Heart right ventricle (tissue), 16 donors: ENCODE data around the gene ZCCHC14. TPM values are rescaled to one million over a fixed set of nuclear protein-coding genes. Genes with fewer than 3 reads are reported as not detected.

Experiments
- ATAC-seq, 8 donors: fragments of 200-7000 bp; cut with Tn5 transposase; one replicate each; pipeline ENCODE4 v1.9.1; 2020; ENCODE audit warnings: mild to moderate bottlenecking in 8 of 8, moderate library complexity in 8 of 8, moderate number of reproducible peaks in 1 of 8
- DNase-seq, 2 donors: peaks; one replicate each; pipeline ENCODE4 v3.0.0-alpha.2; 2020
- H3K27ac ChIP-seq, 10 donors: fragments of 200-600 bp; sonication (generic) in 2 of 10; one replicate each; pipeline versions ENCODE4 v1.5.0 to v1.8.0; 2020 to 2022; ENCODE audit warnings: mild to moderate bottlenecking in 3 of 10
- H3K27me3 ChIP-seq, 7 donors: fragments of 200-600 bp; one replicate each; pipeline ENCODE4 v1.8.0; 2021 to 2022; ENCODE audit warnings: mild to moderate bottlenecking in 2 of 7
- H3K36me3 ChIP-seq, 9 donors: fragments of 200-600 bp; sonication (generic) in 1 of 9; one replicate each; pipeline versions ENCODE4 v1.5.0 to v1.8.0; 2020 to 2022; ENCODE audit warnings: mild to moderate bottlenecking in 2 of 9
- H3K4me1 ChIP-seq, 9 donors: fragments of 200-600 bp; sonication (generic) in 1 of 9; one replicate each; pipeline versions ENCODE4 v1.5.0 to v1.8.0; 2020 to 2022; ENCODE audit warnings: mild to moderate bottlenecking in 4 of 9
- H3K4me3 ChIP-seq, 10 donors: fragments of 200-600 bp; sonication (generic) in 2 of 10; one replicate each; pipeline versions ENCODE4 v1.5.0 to v1.8.0; 2020 to 2022; ENCODE audit warnings: mild to moderate bottlenecking in 7 of 10, moderate library complexity in 2 of 10
- H3K9me3 ChIP-seq, 11 donors: fragments of 200-600 bp in 10 of 11; sonication (generic) in 2 of 11; one replicate each; pipeline versions ENCODE4 v1.5.0 to v1.8.0; 2013 to 2022; ENCODE audit warnings: mild to moderate bottlenecking in 2 of 11, control low read depth in 1 of 11, moderate library complexity in 1 of 11
- WGBS, 2 donors: extraction: QIAGEN DNeasy Blood & Tissue Kit; methylation state at CpG; one replicate each; pipeline ENCODE4 v1.1.7; 2013; ENCODE audit warnings: inconsistent platforms in 1 of 2; 5-methylcytosine and 5-hydroxymethylcytosine counted together
- intact Hi-C, 10 donors: fragments of 100-400 bp; cut with DNase I; formaldehyde crosslinking; loops; one replicate each; pipeline versions ENCODE4 v1.11.1 to v1.14.2; 2022
- polyA plus RNA-seq, 2 donors: library from polyadenylated mRNA; stranded (reverse); fragments of 200-250 nt; gene quantifications; one replicate each; pipeline ENCODE4 v1.2.3, GENCODE V29; 2013
- total RNA-seq, 10 donors: library from RNA; stranded (reverse); fragmentation: NEBNext Ultra II Directional in 3 of 10; extraction: Animal tissue kit (Norgen Biotek cat#: 25700) in 3 of 10; gene quantifications; one replicate each; pipeline versions ENCODE4 v1.2.1 to v1.2.4, GENCODE V29; 2021 to 2023
- TF ChIP-seq, protein P1 (sequence below), 9 donors: fragments of 200-600 bp; sonication (generic) in 2 of 9; IDR thresholded peaks; one replicate each; pipeline versions ENCODE4 v1.5.0 to v1.8.0; 2021 to 2022; ENCODE audit warnings: antibody characterized with exemption in 9 of 9, mild to moderate bottlenecking in 5 of 9, moderate library complexity in 1 of 9
- donor health status: Arrhythmogenic right ventricular cardiomyopathy.
- donor health status: ischemic (EF 13 %, LVEDD 7.1; RV severe dilation, severe dysfunction).
- donor health status: healthy with polysubstance abuse.
- donor health status: DM: no; HTN: yes; CAD: no.
- donor health status: DM: no; HTN: no; CAD: no.
- donor health status: ischemic (EF 25% LVEDD 6.9; RV normal size, moderate dysfunction).
- donor health status: ischemic (EF 25% LVEDD 5.7; RV mildly dilated, moderate dysfunction).
- donor health status: healthy.
- donor health status: DM: yes; HTN: yes; CAD: no.
- donor health status: Ischemic cardiomyopathy.
- donor health status: ischemic (EF 35%, LVEDD 5.7; RV mildly dilated, moderate dysfunction).
- donor health status: nonischemic (EF 11% LVEDD 7.7; RV severe dilation, severe dysfunction).
- donor health status: DM: yes; HTN: yes; CAD: no.
- donor health status: PGD.
- donor health status: ischemic (EF 29% LVEDD 5.4; RV normal size, mild dysfunction).
- donor health status: nonischemic (EF 23%, LVEDD 6.1; RV moderate dilation, normal function).

Gene ZCCHC14
- total and polyA plus RNA-seq, 12 donors = 4.5 to 19.3 (median 15.7) TPM

DNA sequence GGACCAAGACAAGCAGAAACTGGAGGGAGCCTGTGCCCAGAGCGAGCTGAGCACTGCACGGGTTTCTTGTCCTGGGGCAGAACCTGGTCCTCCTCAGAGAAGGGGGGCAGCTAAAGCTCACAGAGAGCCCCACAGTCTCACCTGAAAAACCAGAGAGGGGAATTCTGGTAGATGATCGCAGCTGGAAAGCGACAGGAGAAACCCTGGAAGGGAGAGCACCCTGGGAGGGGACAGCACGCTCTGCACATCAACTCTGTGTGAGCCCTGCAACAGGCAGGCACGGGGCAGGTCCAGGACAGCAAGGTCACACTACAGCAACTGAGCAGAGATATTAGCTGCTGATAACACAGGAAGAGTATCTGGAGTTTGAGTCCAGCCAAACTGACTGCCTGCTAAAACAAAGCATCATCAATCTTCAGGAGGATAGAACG lies 18.2 kb downstream of the ZCCHC14 start:
- H3K4me1 ChIP-seq = peaks cover 5 to 77% (median 43%) of the 10 kb centered on the region in 9 donors

DNA sequence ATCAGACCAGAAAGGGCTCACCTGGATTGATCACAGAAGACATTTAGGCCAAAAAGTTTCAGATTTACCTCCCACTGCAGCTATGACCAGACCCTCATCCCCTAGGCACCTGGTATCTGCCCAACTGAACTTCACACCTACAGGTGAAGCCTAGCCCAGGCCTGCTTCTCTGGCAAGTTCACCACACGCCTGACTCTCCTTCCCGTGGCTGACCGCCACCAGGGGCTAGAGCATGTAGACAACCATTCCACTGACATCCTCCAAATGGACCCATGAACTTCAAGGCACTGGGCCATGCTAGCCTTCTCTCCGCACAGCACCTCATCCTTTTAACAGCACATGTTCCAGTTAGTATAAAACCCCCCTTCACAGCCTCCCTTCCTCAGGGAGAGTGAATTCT lies 18.8 kb downstream of the ZCCHC14 start:
- TF ChIP-seq, protein P1, sequence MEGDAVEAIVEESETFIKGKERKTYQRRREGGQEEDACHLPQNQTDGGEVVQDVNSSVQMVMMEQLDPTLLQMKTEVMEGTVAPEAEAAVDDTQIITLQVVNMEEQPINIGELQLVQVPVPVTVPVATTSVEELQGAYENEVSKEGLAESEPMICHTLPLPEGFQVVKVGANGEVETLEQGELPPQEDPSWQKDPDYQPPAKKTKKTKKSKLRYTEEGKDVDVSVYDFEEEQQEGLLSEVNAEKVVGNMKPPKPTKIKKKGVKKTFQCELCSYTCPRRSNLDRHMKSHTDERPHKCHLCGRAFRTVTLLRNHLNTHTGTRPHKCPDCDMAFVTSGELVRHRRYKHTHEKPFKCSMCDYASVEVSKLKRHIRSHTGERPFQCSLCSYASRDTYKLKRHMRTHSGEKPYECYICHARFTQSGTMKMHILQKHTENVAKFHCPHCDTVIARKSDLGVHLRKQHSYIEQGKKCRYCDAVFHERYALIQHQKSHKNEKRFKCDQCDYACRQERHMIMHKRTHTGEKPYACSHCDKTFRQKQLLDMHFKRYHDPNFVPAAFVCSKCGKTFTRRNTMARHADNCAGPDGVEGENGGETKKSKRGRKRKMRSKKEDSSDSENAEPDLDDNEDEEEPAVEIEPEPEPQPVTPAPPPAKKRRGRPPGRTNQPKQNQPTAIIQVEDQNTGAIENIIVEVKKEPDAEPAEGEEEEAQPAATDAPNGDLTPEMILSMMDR (IDR thresholded peaks at IDR 0.05) = no peak
- H3K4me1 ChIP-seq = peaks cover 5 to 82% (median 49%) of the 10 kb centered on the region in 9 donors
- intact Hi-C loops = no loop called here

More for the DNA sequence above, 18.2 kb downstream of the ZCCHC14 start:
- ATAC-seq (no peak), DNase-seq (no peak)
- H3K36me3 ChIP-seq = peaks cover 0 to 15% (median 0%) of the 10 kb centered on the region in 9 donors
- H3K27ac ChIP-seq = no peak overlapping the region
- TF ChIP-seq, protein P1 (IDR thresholded peaks at IDR 0.05) = no peak
- no peak overlapping the region for H3K4me3 ChIP-seq
- no peaks in the 10 kb centered on the region for H3K9me3 ChIP-seq
- 85 to 86% methylated on average over 7 of the region's 7 CpGs for WGBS, 2 donors
- intact Hi-C loops = no loop called here
- H3K27me3 ChIP-seq = no peaks in the 10 kb centered on the region

GRCh38 chr16:87472935-87473334 lies 19.9 kb downstream of the ZCCHC14 start:
- H3K9me3 ChIP-seq = no peaks in the 10 kb centered on the region
- 84 to 96% methylated on average over 6 of the region's 6 CpGs for WGBS, 2 donors
- DNase-seq (no peak), ATAC-seq (no peak)
- TF ChIP-seq, protein P1 (IDR thresholded peaks at IDR 0.05) = no peak
- no peak overlapping the region for H3K4me3 ChIP-seq
- intact Hi-C loops = no loop called here
- no peak overlapping the region for H3K27ac ChIP-seq
- no peaks in the 10 kb centered on the region for H3K27me3 ChIP-seq
- peaks cover 5 to 92% (median 57%) of the 10 kb centered on the region in 9 donors for H3K4me1 ChIP-seq
- peaks cover 0 to 12% (median 0%) of the 10 kb centered on the region in 9 donors for H3K36me3 ChIP-seq

More for the DNA sequence above, 18.8 kb downstream of the ZCCHC14 start:
- H3K9me3 ChIP-seq = no peaks in the 10 kb centered on the region
- peaks cover 0 to 12% (median 0%) of the 10 kb centered on the region in 9 donors for H3K36me3 ChIP-seq
- 92 to 95% methylated on average over 4 of the region's 4 CpGs for WGBS, 2 donors
- no peak for ATAC-seq
- no peaks in the 10 kb centered on the region for H3K27me3 ChIP-seq
- no peak overlapping the region for H3K4me3 ChIP-seq
- no peak overlapping the region for H3K27ac ChIP-seq
- no peak for DNase-seq

- no peaks in the 10 kb centered on the region for H3K27me3 ChIP-seq
- peak overlapping the region in 2 of 10 donors; percentile 44 to 80 for H3K27ac ChIP-seq
- TF ChIP-seq, protein P1 (IDR thresholded peaks at IDR 0.05) = no peak
- H3K9me3 ChIP-seq = no peaks in the 10 kb centered on the region
- intact Hi-C loops = no loop called here
- WGBS, 2 donors = 89 to 91% methylated on average over 22 of the region's 22 CpGs
- DNase-seq (no peak), ATAC-seq (no peak)
- H3K36me3 ChIP-seq = peaks cover 0 to 12% (median 0%) of the 10 kb centered on the region in 9 donors
- no peak overlapping the region for H3K4me3 ChIP-seq
- peaks cover 5 to 95% (median 58%) of the 10 kb centered on the region in 9 donors for H3K4me1 ChIP-seq
Observed at GRCh38 chr16:87472142-87472778, 20.6 kb downstream of the ZCCHC14 start.
